Stimulated activated CD8-positive, alpha-beta memory T cell treated with anti-CD3 and anti-CD28 coated beads, Interleukin-2, amount 100 ng/mL, for 48 hours (primary cell): ENCODE measurements around the gene GNAZ.

Experiments
- DNase-seq, 2 donors: peaks; one replicate each; pipeline ENCODE4 v3.0.0-alpha.2; 2020; ENCODE audit warnings: low read depth in 2 of 2

The GNAZ gene

GRCh38 chr22:23092217-23092955, 22.1 kb downstream of the GNAZ start:
- no peak for DNase-seq

- DNase-seq, result no peak
These were observed 22.9 kb downstream of the GNAZ start for GRCh38 chr22:23093051-23093788.

GRCh38 chr22:23094260-23094659, 23.9 kb downstream of the GNAZ start:
- DNase-seq, result no peak

GRCh38 chr22:23094695-23095681, 24.7 kb downstream of the GNAZ start:
- DNase-seq, result no peak

- no peak for DNase-seq
These were observed 25.5 kb downstream of the GNAZ start for GRCh38 chr22:23095733-23096342.

- DNase-seq, result no peak
These were observed 27.3 kb downstream of the GNAZ start for GRCh38 chr22:23097412-23098229.

- no peak for DNase-seq
These were observed 27.9 kb downstream of the GNAZ start for GRCh38 chr22:23098230-23098705.

- no peak for DNase-seq
These were observed 28.6 kb downstream of the GNAZ start for GRCh38 chr22:23098718-23099530.

GRCh38 chr22:23099531-23099804, 29.1 kb downstream of the GNAZ start:
- DNase-seq, result no peak

- DNase-seq, result no peak
These were observed 29.9 kb downstream of the GNAZ start for GRCh38 chr22:23100124-23100801.

GRCh38 chr22:23101524-23101923, 31.2 kb downstream of the GNAZ start:
- DNase-seq, result no peak

- DNase-seq, result no peak
These were observed 31.8 kb downstream of the GNAZ start for GRCh38 chr22:23102002-23102655.

- DNase-seq, result no peak
These were observed 32.5 kb downstream of the GNAZ start for GRCh38 chr22:23102776-23103175.

GRCh38 chr22:23103199-23103954, 33.1 kb downstream of the GNAZ start:
- DNase-seq, result no peak

GRCh38 chr22:23104187-23104971, 34.1 kb downstream of the GNAZ start:
- DNase-seq, result no peak

GRCh38 chr22:23105304-23105703, 35.0 kb downstream of the GNAZ start:
- DNase-seq, result no peak

- DNase-seq, result no peak
These were observed 35.6 kb downstream of the GNAZ start for GRCh38 chr22:23105919-23106318.
